HepG2 (cell line): ENCODE results near the gene KRTAP5-6. TPM values are rescaled to one million over a fixed set of nuclear protein-coding genes. Genes with fewer than 3 reads are reported as not detected.

ENCODE experiments used
- ARNTL ChIP-seq: sonication (generic); formaldehyde crosslinking; IDR thresholded peaks from 2 replicates; pipeline ENCODE4 v1.4.0; 2020; ENCODE audit warnings: mild to moderate bottlenecking, missing genetic modification reagents
- KLF13 ChIP-seq: sonication (generic); formaldehyde crosslinking; IDR thresholded peaks from 2 replicates; pipeline ENCODE4 v1.4.0; 2020; ENCODE audit warnings: mild to moderate bottlenecking, missing genetic modification reagents
- MED1 ChIP-seq: sonication (generic); formaldehyde crosslinking; IDR thresholded peaks from 2 replicates; pipeline ENCODE4 v1.4.0; 2020; ENCODE audit warnings: missing genetic modification reagents
- MTF2 ChIP-seq: sonication (generic); formaldehyde crosslinking; IDR thresholded peaks from 2 replicates; pipeline ENCODE4 v1.5.0; 2020; ENCODE audit warnings: missing genetic modification reagents, borderline replicate concordance
- NFYC ChIP-seq: IDR thresholded peaks from 2 replicates; pipeline ENCODE4 v1.6.1; 2016; ENCODE audit warnings: missing genetic modification reagents, missing compliant biosample characterization
- PHF21A ChIP-seq: sonication (generic); formaldehyde crosslinking; IDR thresholded peaks from 2 replicates; pipeline ENCODE4 v1.5.0; 2020; ENCODE audit warnings: mild to moderate bottlenecking, missing genetic modification reagents
- RCOR2 ChIP-seq: IDR thresholded peaks from 2 replicates; pipeline ENCODE4 v1.6.1; 2016; ENCODE audit warnings: missing biosample characterization, missing genetic modification reagents
- RXRA ChIP-seq: sonication (generic); formaldehyde crosslinking; IDR thresholded peaks from 2 replicates; pipeline ENCODE4 v1.5.1; 2020; ENCODE audit warnings: missing genetic modification reagents
- SOX13 ChIP-seq, 3 experiments: fragments of 450-650 bp in 1 of 3; sonication (generic) in 1 of 3; formaldehyde crosslinking in 1 of 3; IDR thresholded peaks in 2 of 3; conservative IDR thresholded peaks in 1 of 3; 2 replicates each; pipeline versions ENCODE4 v1.5.0 to v1.6.1; 2016 to 2020; ENCODE audit warnings: antibody characterized with exemption in 1 of 3, mild to moderate bottlenecking in 1 of 3, missing compliant biosample characterization in 1 of 3, missing genetic modification reagents in 1 of 3, moderate library complexity in 1 of 3
- SP1 ChIP-seq, 2 experiments: fragments of 450-650 bp in 1 of 2; sonication (generic) in 1 of 2; formaldehyde crosslinking in 1 of 2; IDR thresholded peaks; 2 replicates each; pipeline versions ENCODE4 v1.4.0 to v1.6.1; 2016 to 2020; ENCODE audit warnings: missing genetic modification reagents in 1 of 2
- ZBTB39 ChIP-seq: sonication (generic); formaldehyde crosslinking; IDR thresholded peaks from 2 replicates; pipeline ENCODE4 v1.5.0; 2020; ENCODE audit warnings: missing genetic modification reagents
- ZNF18 ChIP-seq: sonication (generic); formaldehyde crosslinking; IDR thresholded peaks from 2 replicates; pipeline ENCODE4 v1.8.0; 2022; ENCODE audit warnings: mild to moderate bottlenecking, missing genetic modification reagents; ENCODE audit not compliant: insufficient replicate concordance
- ZNF335 ChIP-seq: sonication (generic); formaldehyde crosslinking; IDR thresholded peaks from 2 replicates; pipeline ENCODE4 v1.4.0; 2020; ENCODE audit warnings: missing genetic modification reagents
- ZNF367 ChIP-seq: sonication (generic); formaldehyde crosslinking; IDR thresholded peaks from 2 replicates; pipeline ENCODE4 v1.4.0; 2020; ENCODE audit warnings: missing genetic modification reagents, borderline replicate concordance
- ZNF598 ChIP-seq: sonication (generic); formaldehyde crosslinking; IDR thresholded peaks from 2 replicates; pipeline ENCODE4 v1.5.1; 2020; ENCODE audit warnings: mild to moderate bottlenecking, missing genetic modification reagents, borderline replicate concordance
- ZNF646 ChIP-seq: sonication (generic); formaldehyde crosslinking; IDR thresholded peaks from 2 replicates; pipeline ENCODE4 v1.9.0; 2021; ENCODE audit warnings: mild to moderate bottlenecking, missing genetic modification reagents
- ZNF709 ChIP-seq: sonication (generic); formaldehyde crosslinking; IDR thresholded peaks from 2 replicates; pipeline ENCODE4 v1.5.0; 2020; ENCODE audit warnings: mild to moderate bottlenecking, missing genetic modification reagents
- ZNF737 ChIP-seq: sonication (generic); formaldehyde crosslinking; IDR thresholded peaks from 2 replicates; pipeline ENCODE4 v1.5.0; 2020; ENCODE audit warnings: missing genetic modification reagents, mild to moderate bottlenecking, borderline replicate concordance
- ZSCAN25 ChIP-seq: sonication (generic); formaldehyde crosslinking; IDR thresholded peaks from 2 replicates; pipeline ENCODE4 v1.8.0; 2022; ENCODE audit warnings: mild to moderate bottlenecking, missing genetic modification reagents
- polyA plus RNA-seq, 8 experiments: library from polyadenylated mRNA; depleted of rRNA in 3 of 8; stranded (reverse) in 7 of 8; unstranded in 1 of 8; fragments of >200 nt; fragmentation: Illumina TruSeq in 4 of 8; extraction: Trizol in 4 of 8; gene quantifications; 2 replicates each; pipeline versions ENCODE4 v1.2.1 to v1.2.3, GENCODE V29; 2011 to 2016; ENCODE audit warnings: low read depth in 4 of 8, missing spikeins in 1 of 8, mixed read lengths in 1 of 8; ENCODE audit not compliant: insufficient read depth in 1 of 8
- total RNA-seq, 5 experiments: library from RNA; depleted of rRNA; stranded (reverse); fragments of >200 nt; fragmentation: Illumina TruSeq; extraction: Trizol; gene quantifications; 2 replicates each; pipeline ENCODE4 v1.2.3, GENCODE V29; 2016; ENCODE audit warnings: low read depth in 1 of 5

The KRTAP5-6 gene
- total and polyA plus RNA-seq, 2 of the 13 experiments (the other 11 are each of a cell fraction or from before 2014, with no cell fraction given): not detected

GRCh38 chr11:1682225-1682905, 14.6 kb upstream of the KRTAP5-6 start (continued):
- TF ChIP-seq ARNTL (CRISPR knock-in tag) (peak; percentile 88), RCOR2 (CRISPR knock-in tag) (peak; percentile 79), PHF21A (CRISPR knock-in tag) (peak; percentile 77), ZNF598 (CRISPR knock-in tag) (0 out of 2 replicates have a peak, but pooled peaks have one; percentile 34), ZBTB39 (no peak), SP1 (IDR thresholded peaks at IDR 0.05) (no peak), SP1 (CRISPR knock-in tag; IDR thresholded peaks at IDR 0.05) (no peak), ZNF335 (peak; percentile 37; the same call in 1 of the 2 replicates), SOX13 (IDR thresholded peaks at IDR 0.05) (peak; percentile 61), SOX13 (CRISPR knock-in tag; conservative IDR thresholded peaks at IDR 0.05 in 1 of 2, IDR thresholded peaks at IDR 0.05 in 1 of 2) (peak in 1 of 2 experiments; percentile 74; a peak in 2 of 4 replicates), ZNF646 (0 out of 2 replicates have a peak, but pooled peaks have one; percentile 37), ZNF709 (CRISPR knock-in tag) (no peak), ZSCAN25 (CRISPR knock-in tag) (peak; percentile 66; the same call in 1 of the 2 replicates), ZNF737 (CRISPR knock-in tag) (no peak; the same call in 1 of the 2 replicates), NFYC (no peak), KLF13 (CRISPR knock-in tag) (no peak), ZNF18 (peak; percentile 59), MED1 (CRISPR knock-in tag) (peak; percentile 100), MTF2 (CRISPR knock-in tag) (no peak), ZNF367 (no peak), RXRA (peak; percentile 81; the same call in 1 of the 2 replicates)
